Motor neuron (in vitro differentiated cells): ENCODE data around the gene MGA. TPM values are rescaled to one million over a fixed set of nuclear protein-coding genes. Genes with fewer than 3 reads are reported as not detected.
A peak's percentile ranks its signal among the peaks of the same experiment; 100 is the strongest.
"Not testable (repeated sequence)": the region's sequence is repeated elsewhere in the genome, so short reads cannot be mapped to it uniquely, and the experiment has no call there.

Experiments
- ATAC-seq, 8 experiments: fragments of 200-7000 bp; cut with Tn5 transposase; replicated peaks in 6 of 8; 2 replicates each; pipeline ENCODE4 v1.8.0; 2021; ENCODE audit warnings: mild to moderate bottlenecking in 8 of 8, moderate library complexity in 8 of 8
- H3K27ac ChIP-seq, 2 donors: fragments of 250-450 bp; sonication (Bioruptor Pico); 2 replicates each; pipeline ENCODE4 v1.9.0; 2021; ENCODE audit warnings: antibody characterized with exemption in 2 of 2, mild to moderate bottlenecking in 2 of 2, moderate library complexity in 1 of 2
- H3K4me1 ChIP-seq, 2 donors: fragments of 250-450 bp; sonication (Bioruptor Pico); replicated peaks in 1 of 2; 2 replicates each; pipeline ENCODE4 v1.6.1; 2021; ENCODE audit warnings: antibody characterized with exemption in 2 of 2, mild to moderate bottlenecking in 2 of 2, moderate library complexity in 1 of 2
- H3K4me3 ChIP-seq, 5 donors: fragments of 250-450 bp; sonication (Bioruptor Pico); 2 replicates each; pipeline ENCODE4 v1.9.0; 2021; ENCODE audit warnings: antibody characterized with exemption in 5 of 5, mild to moderate bottlenecking in 5 of 5, moderate library complexity in 4 of 5
- WGBS, 10 experiments: fragments of 450-650 bp; shearing (Covaris generic); methylation state at CpG; one replicate each; pipeline ENCODE4 v1.0.0; 2022; 5-methylcytosine and 5-hydroxymethylcytosine counted together
- in situ Hi-C, 9 experiments: fragments of 400-800 bp; cut with MboI; loops; one replicate each; pipeline ENCODE4 v1.15.0; 2021; ENCODE audit warnings: low sequenced_read_pairs in 9 of 9, low pct_unique_long_range_greater_than_20kb in 2 of 9; ENCODE audit not compliant: unreplicated experiment in 9 of 9
- total RNA-seq, 8 experiments: library from RNA; unstranded; fragments of 300-600 nt; gene quantifications; 2 replicates each; pipeline versions ENCODE4 v1.2.3 to v1.2.4, GENCODE V29; 2022

MGA gene
- total RNA-seq, 8 experiments from 2014 or later, result 22.0 to 49.6 (median 38.0) TPM

GRCh38 chr15:41693757-41694156, 33.6 kb downstream of the MGA start:
- no peak overlapping the region for H3K27ac ChIP-seq
- H3K4me3 ChIP-seq, result no peak overlapping the region
- ATAC-seq, result no peak
- no peaks in the 10 kb centered on the region for H3K4me1 ChIP-seq
- 69 to 100% (median 90%) methylated on average over 1 to 4 of the region's 4 CpGs; no CpG with 5 or more reads in 1 of the 10 experiments for WGBS, 10 experiments
- in situ Hi-C loops, result no loop called here

GRCh38 chr15:41695750-41696436, 35.7 kb downstream of the MGA start:
- in situ Hi-C loops, result no loop called here
- 58 to 95% (median 84%) methylated on average over 1 to 8 of the region's 8 CpGs for WGBS, 10 experiments
- Histone ChIP-seq H3K4me3 (no peak overlapping the region), H3K27ac (no peak overlapping the region), H3K4me1 (no peaks in the 10 kb centered on the region)
- ATAC-seq, result peak in 2 of 8 experiments; percentile 36 to 54

- no peak for ATAC-seq
- in situ Hi-C loops, result no loop called here
- Histone ChIP-seq H3K4me3 (no peak overlapping the region), H3K4me1 (no peaks in the 10 kb centered on the region), H3K27ac (no peak overlapping the region)
- 92 to 100% (median 95%) methylated on average over 2 of the region's 2 CpGs; no CpG with 5 or more reads in 1 of the 10 experiments for WGBS, 10 experiments
Measured at GRCh38 chr15:41698779-41699178, 38.6 kb downstream of the MGA start.

- Histone ChIP-seq H3K27ac (no peak overlapping the region), H3K4me1 (no peaks in the 10 kb centered on the region), H3K4me3 (no peak overlapping the region)
- in situ Hi-C loops, result no loop called here
- no peak for ATAC-seq
Measured at GRCh38 chr15:41703120-41703519, 42.9 kb downstream of the MGA start.

- in situ Hi-C loops, result no loop called here
- WGBS, 10 experiments, result 64 to 100% (median 93%) methylated on average over 1 to 6 of the region's 6 CpGs; no CpG with 5 or more reads in 1 of the 10 experiments
- ATAC-seq, result no peak
- no peak overlapping the region for H3K27ac ChIP-seq
- H3K4me1 ChIP-seq, result no peaks in the 10 kb centered on the region
- no peak overlapping the region for H3K4me3 ChIP-seq
Measured at GRCh38 chr15:41713047-41713446, 52.8 kb downstream of the MGA start.

- WGBS, 10 experiments, result 86 to 100% (median 95%) methylated on average over 1 to 2 of the region's 3 CpGs; no CpG with 5 or more reads in 1 of the 10 experiments
- H3K27ac ChIP-seq, result no peak overlapping the region
- no peak for ATAC-seq
- no peaks in the 10 kb centered on the region for H3K4me1 ChIP-seq
- in situ Hi-C loops, result no loop called here
- H3K4me3 ChIP-seq, result no peak overlapping the region
Measured at GRCh38 chr15:41714291-41714690, 54.1 kb downstream of the MGA start.

GRCh38 chr15:41716864-41717263, 56.7 kb downstream of the MGA start:
- no peak overlapping the region for H3K27ac ChIP-seq
- no peak overlapping the region for H3K4me3 ChIP-seq
- no peak for ATAC-seq
- H3K4me1 ChIP-seq, result no peaks in the 10 kb centered on the region
- in situ Hi-C loops, result no loop called here

GRCh38 chr15:41727143-41727542, 66.9 kb downstream of the MGA start:
- H3K4me3 ChIP-seq, result no peak overlapping the region
- 65 to 100% (median 97%) methylated on average over 1 to 3 of the region's 3 CpGs; no CpG with 5 or more reads in 2 of the 10 experiments for WGBS, 10 experiments
- in situ Hi-C loops, result no loop called here
- H3K27ac ChIP-seq, result no peak overlapping the region
- H3K4me1 ChIP-seq, result no peaks in the 10 kb centered on the region
- no peak for ATAC-seq

- ATAC-seq, H3K27ac ChIP-seq, in situ Hi-C loops, H3K4me1 ChIP-seq, H3K4me3 ChIP-seq: not testable (repeated sequence)
- 81 to 100% (median 98%) methylated on average over 1 to 7 of the region's 11 CpGs; no CpG with 5 or more reads in 1 of the 10 experiments for WGBS, 10 experiments
Measured at GRCh38 chr15:41728061-41728460, 67.9 kb downstream of the MGA start.

GRCh38 chr15:41730543-41730942, 70.3 kb downstream of the MGA start:
- Histone ChIP-seq H3K4me3 (no peak overlapping the region), H3K27ac (no peak overlapping the region), H3K4me1 (no peaks in the 10 kb centered on the region)
- WGBS, 10 experiments, result 38 to 100% (median 88%) methylated on average over 2 to 4 of the region's 4 CpGs
- in situ Hi-C loops, result no loop called here
- peak in 1 of 8 experiments; percentile 39 for ATAC-seq

- WGBS, 10 experiments, result 80 to 100% (median 100%) methylated on average over 1 of the region's 1 CpG; no CpG with 5 or more reads in 2 of the 10 experiments
- ATAC-seq, result no peak
- Histone ChIP-seq H3K27ac (no peak overlapping the region), H3K4me1 (no peaks in the 10 kb centered on the region), H3K4me3 (no peak overlapping the region)
- in situ Hi-C loops, result no loop called here
Measured at GRCh38 chr15:41732483-41732882, 72.3 kb downstream of the MGA start.

- H3K4me1 ChIP-seq, result no peaks in the 10 kb centered on the region
- H3K27ac ChIP-seq, result no peak overlapping the region
- ATAC-seq, result no peak
- WGBS, 10 experiments, result 71 to 100% (median 93%) methylated on average over 1 to 4 of the region's 4 CpGs; no CpG with 5 or more reads in 4 of the 10 experiments
- in situ Hi-C loops, result no loop called here
- H3K4me3 ChIP-seq, result no peak overlapping the region
Measured at GRCh38 chr15:41734079-41734478, 73.9 kb downstream of the MGA start.

GRCh38 chr15:41735046-41735445, 74.8 kb downstream of the MGA start:
- in situ Hi-C loops, result no loop called here
- Histone ChIP-seq H3K4me3 (no peak overlapping the region), H3K27ac (no peak overlapping the region), H3K4me1 (no peaks in the 10 kb centered on the region)
- WGBS, 10 experiments, result 75 to 100% (median 96%) methylated on average over 1 to 4 of the region's 4 CpGs; no CpG with 5 or more reads in 4 of the 10 experiments
- no peak for ATAC-seq

- H3K4me1 ChIP-seq, in situ Hi-C loops, H3K27ac ChIP-seq, H3K4me3 ChIP-seq, ATAC-seq: not testable (repeated sequence)
- WGBS, 10 experiments, result 87 to 100% (median 100%) methylated on average over 1 to 7 of the region's 10 CpGs; no CpG with 5 or more reads in 2 of the 10 experiments
Measured at GRCh38 chr15:41735492-41735891, 75.3 kb downstream of the MGA start.
